SK-N-SH (cell line): ENCODE measurements around the gene RPS8. TPM values are rescaled to one million over a fixed set of nuclear protein-coding genes. Genes with fewer than 3 reads are reported as not detected.
A peak's percentile ranks its signal among the peaks of the same experiment; 100 is the strongest.

Experiments used
- CTCF ChIA-PET: fragments of 300-600, 350-600 bp; formaldehyde crosslinking; extraction: SDS; loops from one replicate; lab custom pipeline; 2021; lab: Yijun Ruan, JAX
- POLR2A ChIA-PET: fragments of 350-600 bp; sonication (Branson Sonifier 250); formaldehyde crosslinking; extraction: SDS; loops from one replicate; lab custom pipeline; 2020; ENCODE audit warnings: antibody characterized with exemption, inconsistent platforms; lab: Yijun Ruan, JAX
- DNase-seq: peaks from one replicate; pipeline ENCODE4 v3.0.0; 2012
- H2AFZ ChIP-seq: fragments of 200-600 bp; sonication (generic); 2 replicates; pipeline ENCODE4 v1.8.1; 2016; ENCODE audit warnings: antibody characterized with exemption, mild to moderate bottlenecking, low read depth
- H3F3A ChIP-seq: fragments of 200-600 bp; sonication (generic); replicated peaks from 2 replicates; pipeline ENCODE3; 2016; ENCODE audit warnings: antibody characterized with exemption, mild to moderate bottlenecking; ENCODE audit not compliant: insufficient read depth
- H3K27ac ChIP-seq, 2 experiments: fragments of 200-500 bp in 1 of 2; fragments of 200-600 bp in 1 of 2; sonication (Bioruptor generic) in 1 of 2; sonication (generic), shearing (Covaris generic) in 1 of 2; 2 replicates each; pipeline versions ENCODE4 v1.5.1 to v1.6.1; 2014 to 2016; ENCODE audit warnings: low read depth in 2 of 2, inconsistent platforms in 1 of 2, low read length in 1 of 2, mild to moderate bottlenecking in 1 of 2, mixed read lengths in 1 of 2
- H3K27me3 ChIP-seq: fragments of 200-600 bp; sonication (generic), shearing (Covaris generic); 2 replicates; pipeline ENCODE4 v1.6.1; 2016; ENCODE audit warnings: mixed run types; ENCODE audit not compliant: insufficient read depth
- H3K36me3 ChIP-seq, 2 experiments: fragments of 200-500 bp in 1 of 2; fragments of 200-600 bp in 1 of 2; sonication (Bioruptor generic) in 1 of 2; sonication (generic) in 1 of 2; replicated peaks in 1 of 2; 2 replicates each; pipeline versions ENCODE3 to v1.5.1; 2014 to 2016; ENCODE audit warnings: low read length in 1 of 2, mild to moderate bottlenecking in 1 of 2; ENCODE audit not compliant: insufficient read depth in 2 of 2, control insufficient read depth in 1 of 2
- H3K4me1 ChIP-seq, 2 experiments: fragments of 200-500 bp in 1 of 2; fragments of 200-600 bp in 1 of 2; sonication (Bioruptor generic) in 1 of 2; sonication (generic), shearing (Covaris generic) in 1 of 2; 2 replicates each; pipeline versions ENCODE4 v1.5.1 to v1.6.1; 2014 to 2016; ENCODE audit warnings: low read depth in 1 of 2, low read length in 1 of 2, mixed run types in 1 of 2; ENCODE audit not compliant: insufficient read depth in 2 of 2, control insufficient read depth in 1 of 2
- H3K4me2 ChIP-seq: fragments of 200-600 bp; sonication (generic), shearing (Covaris generic); 2 replicates; pipeline ENCODE4 v1.6.1; 2017; ENCODE audit warnings: mixed run types
- H3K4me3 ChIP-seq, 2 experiments: fragments of 200-500 bp in 1 of 2; fragments of 200-600 bp in 1 of 2; sonication (Bioruptor generic) in 1 of 2; sonication (generic), shearing (Covaris generic) in 1 of 2; 2 replicates each; pipeline versions ENCODE4 v1.5.1 to v1.8.1; 2014 to 2016; ENCODE audit warnings: low read depth in 2 of 2, inconsistent platforms in 1 of 2, low read length in 1 of 2, mild to moderate bottlenecking in 1 of 2, mixed read lengths in 1 of 2, moderate library complexity in 1 of 2
- H3K79me2 ChIP-seq: fragments of 200-600 bp; sonication (generic); 2 replicates; pipeline ENCODE4 v1.8.1; 2017; ENCODE audit warnings: mild to moderate bottlenecking; ENCODE audit not compliant: insufficient read depth
- H3K9ac ChIP-seq: fragments of 200-600 bp; sonication (generic); 2 replicates; pipeline ENCODE4 v1.6.1; 2017; ENCODE audit warnings: mixed run types
- H3K9me2 ChIP-seq: fragments of 200-600 bp; sonication (generic); 2 replicates; pipeline ENCODE4 v1.6.1; 2017; ENCODE audit warnings: mixed run types
- H3K9me3 ChIP-seq: fragments of 200-600 bp; sonication (generic); 2 replicates; pipeline ENCODE4 v1.6.1; 2017; ENCODE audit warnings: mixed run types, mild to moderate bottlenecking, moderate library complexity
- H4K20me1 ChIP-seq: fragments of 200-600 bp; sonication (generic); 2 replicates; pipeline ENCODE4 v1.6.1; 2017; ENCODE audit warnings: mild to moderate bottlenecking, mixed run types; ENCODE audit not compliant: insufficient read depth
- CTCF ChIP-seq: fragments of 200-600 bp; sonication (generic); IDR thresholded peaks from 2 replicates; pipeline ENCODE4 v1.6.1; 2017; ENCODE audit warnings: antibody characterized with exemption, mild to moderate bottlenecking, moderate library complexity
- EZH2phosphoT487 ChIP-seq: fragments of 200-600 bp; sonication (generic); IDR thresholded peaks from 2 replicates; pipeline ENCODE4 v1.6.1; 2017; ENCODE audit warnings: low read depth, mixed run types, mild to moderate bottlenecking, antibody characterized with exemption, moderate library complexity, borderline replicate concordance
- FOXM1 ChIP-seq: IDR thresholded peaks from 2 replicates; pipeline ENCODE4 v1.4.0; 2012; ENCODE audit warnings: low read depth, mild to moderate bottlenecking
- GABPA ChIP-seq: IDR thresholded peaks from 2 replicates; pipeline ENCODE4 v1.4.0; 2012; ENCODE audit warnings: low read depth, mild to moderate bottlenecking
- GATA2 ChIP-seq: sonication (generic); formaldehyde crosslinking; IDR thresholded peaks from 2 replicates; pipeline ENCODE4 v1.5.0; 2020; ENCODE audit warnings: mild to moderate bottlenecking, missing genetic modification reagents
- MEF2A ChIP-seq: IDR thresholded peaks from 2 replicates; pipeline ENCODE4 v1.4.0; 2012; ENCODE audit warnings: low read depth, borderline replicate concordance
- MXI1 ChIP-seq: IDR thresholded peaks from 2 replicates; pipeline ENCODE4 v1.6.1; 2012; ENCODE audit warnings: mild to moderate bottlenecking, low read depth, low read length, improper control_type of control experiment
- NFIC ChIP-seq: IDR thresholded peaks from 2 replicates; pipeline ENCODE4 v1.4.0; 2012; ENCODE audit warnings: borderline replicate concordance
- NRF1 ChIP-seq: IDR thresholded peaks from 2 replicates; pipeline ENCODE4 v1.6.1; 2012; ENCODE audit warnings: low read depth, mild to moderate bottlenecking, low read length
- POLR2AphosphoS5 ChIP-seq: IDR thresholded peaks from 2 replicates; pipeline ENCODE4 v1.6.1; 2012; ENCODE audit warnings: low read depth, low read length
- RAD21 ChIP-seq: IDR thresholded peaks from 2 replicates; pipeline ENCODE4 v1.6.1; 2012; ENCODE audit warnings: mild to moderate bottlenecking, low read length
- RCOR1 ChIP-seq: fragments of 150-350 bp; IDR thresholded peaks from 2 replicates; pipeline ENCODE4 v1.6.1; 2017; ENCODE audit warnings: antibody characterized with exemption, low read length
- RFX5 ChIP-seq: IDR thresholded peaks from 2 replicates; pipeline ENCODE4 v1.6.1; 2012; ENCODE audit warnings: mild to moderate bottlenecking, improper control_type of control experiment, low read length
- RXRA ChIP-seq: IDR thresholded peaks from 2 replicates; pipeline ENCODE4 v1.4.0; 2012; ENCODE audit warnings: low read depth, mild to moderate bottlenecking, borderline replicate concordance
- SIN3A ChIP-seq: IDR thresholded peaks from 2 replicates; pipeline ENCODE4 v1.6.1; 2012; ENCODE audit warnings: low read depth, mild to moderate bottlenecking, low read length, moderate library complexity, borderline replicate concordance
- SMC3 ChIP-seq: IDR thresholded peaks from 2 replicates; pipeline ENCODE4 v1.6.1; 2012; ENCODE audit warnings: low read depth, low read length, improper control_type of control experiment
- TEAD4 ChIP-seq: IDR thresholded peaks from 2 replicates; pipeline ENCODE4 v1.4.0; 2012; ENCODE audit warnings: mild to moderate bottlenecking, borderline replicate concordance; ENCODE audit not compliant: insufficient read depth
- USF2 ChIP-seq: fragments of 150-350 bp; IDR thresholded peaks from 2 replicates; pipeline ENCODE4 v1.6.1; 2017; ENCODE audit warnings: antibody characterized with exemption, low read length, low read depth, borderline replicate concordance
- YY1 ChIP-seq: IDR thresholded peaks from 2 replicates; pipeline ENCODE4 v1.4.0; 2012; ENCODE audit warnings: low read depth, mild to moderate bottlenecking
- ZBTB33 ChIP-seq: IDR thresholded peaks from 2 replicates; pipeline ENCODE4 v1.4.0; 2012; ENCODE audit warnings: low read depth, borderline replicate concordance
- WGBS: methylation state at CpG from one replicate; pipeline ENCODE4 v1.1.6; 2017; ENCODE audit warnings: low lambda C conversion rate; 5-methylcytosine and 5-hydroxymethylcytosine counted together
- polyA plus RNA-seq, 3 experiments: library from polyadenylated mRNA; depleted of rRNA; stranded (reverse); fragments of >200 nt; gene quantifications; 2 replicates each; pipeline ENCODE4 v1.2.3, GENCODE V29; 2012

The RPS8 gene
- polyA plus RNA-seq, 1 of the 3 experiments (the other 2 are of a cell fraction): 3,303 TPM

DNA sequence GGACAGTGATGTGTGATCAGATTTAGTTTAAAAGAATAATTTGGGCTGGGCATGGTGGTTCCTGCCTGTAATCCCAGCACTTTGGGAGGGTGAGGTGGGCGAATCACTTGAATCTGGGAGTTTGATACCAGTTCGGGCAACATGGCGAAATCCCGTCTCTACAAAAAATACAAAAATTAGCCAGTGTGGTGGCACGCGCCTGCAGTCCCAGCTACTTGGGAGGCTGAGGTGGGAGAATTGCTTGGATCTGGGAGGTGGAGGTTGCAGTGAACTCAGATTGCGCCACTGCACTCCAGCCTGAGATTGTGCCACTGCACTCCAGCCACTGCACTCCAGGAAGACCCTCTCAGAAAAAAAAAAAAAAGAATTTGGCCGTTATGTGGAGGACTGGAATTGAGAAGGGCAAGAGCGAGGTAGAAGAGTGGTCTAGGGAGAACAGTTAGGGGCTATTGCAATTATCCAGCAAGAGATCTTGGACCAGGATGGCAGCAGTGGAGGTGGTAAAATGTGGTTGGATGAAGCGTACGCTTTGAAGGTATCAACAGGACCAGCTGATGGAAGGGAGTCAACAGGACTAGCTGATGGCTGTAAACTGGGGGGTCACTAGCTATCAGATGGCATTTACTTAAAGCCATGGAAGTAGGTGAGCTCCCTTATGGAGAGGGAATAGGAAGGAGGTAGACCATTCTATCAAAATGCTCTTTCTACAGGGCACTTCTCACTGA is 42.6 kb downstream of the RPS8 start:
- CTCF ChIA-PET: interaction anchor here (0.6 to 2.3 kb wide), 5 partner anchors 17 to 1071 kb away, joined by 3 to 7 read pairs (median 4); no protein-coding TSS in a partner anchor
- H3K27ac ChIP-seq: peak overlapping the region in 1 of 2 experiments; percentile 76; a peak in 1 of 4 replicates
- no peak for DNase-seq
- peak overlapping the region; percentile 45; the same call in 1 of the 2 replicates for H3K4me2 ChIP-seq
- no peak overlapping the region for H3K4me3 ChIP-seq
- 96% methylated on average over 11 of the region's 11 CpGs for WGBS
- no peaks in the 10 kb centered on the region for H3K9me2 ChIP-seq
- H3K4me1 ChIP-seq: peaks cover 11 to 20% of the 10 kb centered on the region in 2 experiments; a peak in 2 of 4 replicates
- no peaks in the 10 kb centered on the region for H3K9me3 ChIP-seq
- H3K79me2 ChIP-seq: peaks cover 2% of the 10 kb centered on the region; the same call in 1 of the 2 replicates
- no peak for TF ChIP-seq MXI1
- TF ChIP-seq NFIC: no peak
- no peak for TF ChIP-seq USF2
- TF ChIP-seq GABPA: no peak
- no peak for TF ChIP-seq YY1
- TF ChIP-seq SMC3: no peak
- no peak overlapping the region for H2AFZ ChIP-seq
- H3F3A ChIP-seq: peaks cover 66% of the 10 kb centered on the region
- H4K20me1 ChIP-seq: no peaks in the 10 kb centered on the region
- no peaks in the 10 kb centered on the region for H3K27me3 ChIP-seq
- H3K36me3 ChIP-seq: peaks cover 8 to 27% of the 10 kb centered on the region in 2 experiments
- H3K9ac ChIP-seq: no peak overlapping the region
- POLR2A ChIA-PET: interaction anchor here (1.5 to 3.2 kb wide), 2 partner anchors 10 to 87 kb away, joined by 7 to 15 read pairs; partner anchors contain the start of genes BTBD19, DYNLT4 and RNU5D-1

GRCh38 chr1:44819196-44819607 is 43.9 kb downstream of the RPS8 start:
- CTCF ChIA-PET: interaction anchor here (0.6 to 2.3 kb wide), 4 partner anchors 17 to 101 kb away, joined by 3 to 7 read pairs (median 4); no protein-coding TSS in a partner anchor
- Histone ChIP-seq H3K36me3 (peaks cover 8 to 25% of the 10 kb centered on the region in 2 experiments), H3K27me3 (no peaks in the 10 kb centered on the region), H3K9ac (peak overlapping the region; percentile 69), H3K27ac (peak overlapping the region; percentile 76 to 95), H3K79me2 (no peaks in the 10 kb centered on the region), H2AFZ (no peak overlapping the region), H4K20me1 (no peaks in the 10 kb centered on the region), H3K4me1 (peaks cover 5 to 8% of the 10 kb centered on the region in 2 experiments; a peak in 1 of 4 replicates), H3F3A (peaks cover 64% of the 10 kb centered on the region), H3K4me3 (peak overlapping the region; percentile 21 to 45), H3K4me2 (peak overlapping the region; percentile 45), H3K9me3 (no peaks in the 10 kb centered on the region), H3K9me2 (no peaks in the 10 kb centered on the region)
- WGBS: 17% methylated on average over 13 of the region's 13 CpGs
- POLR2A ChIA-PET: interaction anchor here (0.6 to 3.2 kb wide), 10 partner anchors 9 to 1415 kb away, joined by 3 to 15 read pairs (median 4); partner anchors contain the start of genes BTBD19, DYNLT4, HECTD3 and PLK3
- DNase-seq: no peak
- TF ChIP-seq MXI1 (no peak), NFIC (no peak), RXRA (no peak), ZBTB33 (no peak), RAD21 (no peak), NRF1 (no peak), CTCF (no peak), POLR2AphosphoS5 (no peak), GATA2 (CRISPR knock-in tag) (no peak), RFX5 (no peak), EZH2phosphoT487 (no peak), SIN3A (no peak), RCOR1 (no peak), MEF2A (no peak), TEAD4 (no peak; the same call in 1 of the 2 replicates), FOXM1 (no peak)
